ENCODE data around the gene SNRNP70.
"Not testable (repeated sequence)": the region's sequence is repeated elsewhere in the genome, so short reads cannot be mapped to it uniquely, and the experiment has no call there.

The SNRNP70 gene

GRCh38 chr19:49061445-49061844 is 23.8 kb upstream of the SNRNP70 start:
- DNase-seq (ENCODE audit: low read depth), result no peak
- no peak overlapping the region for H3K4me3 ChIP-seq (ENCODE audit: low read depth, low read length)

GRCh38 chr19:49064029-49064629 is 21.1 kb upstream of the SNRNP70 start:
- peak overlapping the region; percentile 32 for H3K4me3 ChIP-seq (ENCODE audit: low read depth, low read length)
- no peak for DNase-seq (ENCODE audit: low read depth)

GRCh38 chr19:49064768-49065611 is 20.3 kb upstream of the SNRNP70 start, which contains the start of gene NTF4:
NTF4 (minus strand) TSS chr19:49064818; CDS start chr19:49061997, 2,821 bp downstream.
- H3K4me3 ChIP-seq (ENCODE audit: low read depth, low read length), result peak within 1 kb of the TSS; percentile 32
- DNase-seq (ENCODE audit: low read depth), result no peak

- H3K4me3 ChIP-seq (ENCODE audit: low read depth, low read length), result no peak overlapping the region
- DNase-seq (ENCODE audit: low read depth), result no peak
Measured at GRCh38 chr19:49065905-49066512, 19.2 kb upstream of the SNRNP70 start.

- no peak for DNase-seq (ENCODE audit: low read depth)
Measured at GRCh38 chr19:49067554-49067953, 17.7 kb upstream of the SNRNP70 start.

GRCh38 chr19:49069026-49069425 is 16.2 kb upstream of the SNRNP70 start:
- H3K4me3 ChIP-seq (ENCODE audit: low read depth, low read length), result no peak overlapping the region
- DNase-seq (ENCODE audit: low read depth), result no peak

More at GRCh38 chr19:49067554-49067953, 17.7 kb upstream of the SNRNP70 start:
- no peak overlapping the region for H3K4me3 ChIP-seq (ENCODE audit: low read depth, low read length)

- no peak overlapping the region for H3K4me3 ChIP-seq (ENCODE audit: low read depth, low read length)
- no peak for DNase-seq (ENCODE audit: low read depth)
Measured at GRCh38 chr19:49070416-49070815, 14.8 kb upstream of the SNRNP70 start.

- no peak for DNase-seq (ENCODE audit: low read depth)
Measured at GRCh38 chr19:49071860-49072547, 13.2 kb upstream of the SNRNP70 start.

GRCh38 chr19:49073514-49074378 is 11.5 kb upstream of the SNRNP70 start:
- no peak for DNase-seq (ENCODE audit: low read depth)
- no peak overlapping the region for H3K4me3 ChIP-seq (ENCODE audit: low read depth, low read length)

More at GRCh38 chr19:49071860-49072547, 13.2 kb upstream of the SNRNP70 start:
- peak overlapping the region; percentile 15 for H3K4me3 ChIP-seq (ENCODE audit: low read depth, low read length)

GRCh38 chr19:49074869-49075268 is 10.4 kb upstream of the SNRNP70 start:
- DNase-seq (ENCODE audit: low read depth), result not testable (repeated sequence)

GRCh38 chr19:49080392-49080791 is 4.9 kb upstream of the SNRNP70 start:
- no peak for DNase-seq (ENCODE audit: low read depth)
- H3K4me3 ChIP-seq (ENCODE audit: low read depth, low read length), result no peak overlapping the region

More at GRCh38 chr19:49074869-49075268, 10.4 kb upstream of the SNRNP70 start:
- H3K4me3 ChIP-seq (ENCODE audit: low read depth, low read length), result not testable (repeated sequence)

- no peak overlapping the region for H3K4me3 ChIP-seq (ENCODE audit: low read depth, low read length)
- DNase-seq (ENCODE audit: low read depth), result no peak
Measured at GRCh38 chr19:49081273-49081672, 4.0 kb upstream of the SNRNP70 start.

- no peak for DNase-seq (ENCODE audit: low read depth)
- H3K4me3 ChIP-seq (ENCODE audit: low read depth, low read length), result peak overlapping the region; percentile 96
Measured at GRCh38 chr19:49084206-49085019, 838 bp upstream of the SNRNP70 start.

GRCh38 chr19:49085868-49086232 is 599 bp downstream of the SNRNP70 start:
- DNase-seq (ENCODE audit: low read depth), result no peak
- peak overlapping the region; percentile 96 for H3K4me3 ChIP-seq (ENCODE audit: low read depth, low read length)

- DNase-seq (ENCODE audit: low read depth), result no peak
- peak overlapping the region; percentile 96 for H3K4me3 ChIP-seq (ENCODE audit: low read depth, low read length)
Measured at GRCh38 chr19:49086296-49086695, 1.0 kb downstream of the SNRNP70 start.

GRCh38 chr19:49091391-49092038 is 6.3 kb downstream of the SNRNP70 start:
- DNase-seq (ENCODE audit: low read depth), result no peak
- H3K4me3 ChIP-seq (ENCODE audit: low read depth, low read length), result no peak overlapping the region

- no peak overlapping the region for H3K4me3 ChIP-seq (ENCODE audit: low read depth, low read length)
- DNase-seq (ENCODE audit: low read depth), result no peak
Measured at GRCh38 chr19:49092686-49093085, 7.4 kb downstream of the SNRNP70 start.

All from skeletal muscle cell (primary cell).